Measurements from ENCODE around the gene USP7.
"Not testable (repeated sequence)": the region's sequence is repeated elsewhere in the genome, so short reads cannot be mapped to it uniquely, and the experiment has no call there.

Gene USP7

DNA sequence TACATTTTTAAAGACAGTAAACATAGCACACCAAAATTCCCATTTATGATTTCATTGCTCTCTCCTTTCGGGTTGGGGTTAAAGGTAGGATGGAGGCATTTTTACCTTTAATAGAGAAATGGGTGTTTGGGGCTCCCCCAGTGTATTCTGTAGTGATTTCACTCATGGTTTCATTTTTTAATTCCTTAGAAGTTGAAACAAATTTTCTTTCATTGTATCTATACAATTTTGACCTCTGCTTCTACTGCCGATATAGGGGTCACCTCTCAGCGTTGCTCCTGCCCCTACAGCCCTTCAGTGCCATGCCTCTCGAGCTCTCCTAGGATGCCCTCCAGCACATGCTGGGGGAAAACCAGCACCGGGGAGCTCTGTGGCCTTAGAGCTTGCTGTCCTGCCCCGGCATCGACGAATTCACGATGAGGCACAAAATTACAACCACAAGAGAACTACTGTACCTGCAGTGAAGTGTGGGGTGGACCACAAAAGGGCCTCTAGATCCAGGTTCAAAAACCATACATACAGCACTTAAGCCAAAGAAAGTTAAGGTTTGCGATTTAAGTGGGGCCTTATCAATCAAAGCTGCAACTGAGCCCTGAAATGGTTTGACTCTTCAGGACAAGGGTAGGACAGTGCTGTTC is 42.2 kb downstream of the USP7 start:
- no peak for DNase-seq

GRCh38 chr16:8920645-8921346 is 42.9 kb downstream of the USP7 start:
- no peak for DNase-seq

GRCh38 chr16:8919934-8920462 is 43.7 kb downstream of the USP7 start:
- peak; percentile 83 for DNase-seq

DNA sequence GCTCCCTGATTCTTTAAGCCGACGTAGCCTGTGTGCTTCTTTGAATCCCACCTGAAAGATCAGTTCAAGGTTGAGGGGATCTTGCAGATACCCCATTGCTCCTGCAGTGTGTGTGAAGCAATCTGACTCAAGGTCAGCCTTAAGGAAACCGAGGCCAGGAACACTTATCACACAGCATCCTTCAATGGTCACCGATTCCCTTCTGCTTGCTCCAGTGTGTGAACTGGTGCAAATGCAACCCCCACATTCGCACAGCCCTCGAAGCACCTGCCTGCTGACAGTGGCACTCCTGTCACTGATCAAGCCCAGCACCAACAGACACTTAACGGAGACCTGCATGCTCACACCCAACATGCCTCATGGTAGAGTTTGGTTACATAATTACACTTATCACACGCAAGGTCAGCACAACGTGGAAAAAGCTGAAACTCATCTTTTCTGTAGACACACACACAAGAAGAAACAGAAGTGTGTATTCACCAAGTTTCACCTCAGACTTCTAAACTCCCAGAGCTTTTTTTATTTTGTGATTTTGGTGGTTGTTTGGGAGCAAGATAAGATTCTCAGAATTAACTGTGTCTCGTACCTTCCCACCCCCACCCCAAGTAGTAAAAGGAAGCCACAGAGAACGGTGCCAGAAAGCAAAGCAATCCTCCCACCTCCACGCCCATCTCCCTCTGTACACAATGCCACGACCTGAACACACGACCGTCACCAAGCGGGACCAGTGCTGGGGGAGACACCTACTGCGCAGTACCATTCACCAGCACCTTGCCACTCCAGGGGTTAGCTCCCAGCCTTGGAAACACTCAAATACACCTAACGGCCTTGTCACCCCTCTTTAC is 44.4 kb downstream of the USP7 start:
- DNase-seq: no peak

- DNase-seq: not testable (repeated sequence)
These were observed 46.4 kb downstream of the USP7 start for GRCh38 chr16:8917336-8917735.

DNA sequence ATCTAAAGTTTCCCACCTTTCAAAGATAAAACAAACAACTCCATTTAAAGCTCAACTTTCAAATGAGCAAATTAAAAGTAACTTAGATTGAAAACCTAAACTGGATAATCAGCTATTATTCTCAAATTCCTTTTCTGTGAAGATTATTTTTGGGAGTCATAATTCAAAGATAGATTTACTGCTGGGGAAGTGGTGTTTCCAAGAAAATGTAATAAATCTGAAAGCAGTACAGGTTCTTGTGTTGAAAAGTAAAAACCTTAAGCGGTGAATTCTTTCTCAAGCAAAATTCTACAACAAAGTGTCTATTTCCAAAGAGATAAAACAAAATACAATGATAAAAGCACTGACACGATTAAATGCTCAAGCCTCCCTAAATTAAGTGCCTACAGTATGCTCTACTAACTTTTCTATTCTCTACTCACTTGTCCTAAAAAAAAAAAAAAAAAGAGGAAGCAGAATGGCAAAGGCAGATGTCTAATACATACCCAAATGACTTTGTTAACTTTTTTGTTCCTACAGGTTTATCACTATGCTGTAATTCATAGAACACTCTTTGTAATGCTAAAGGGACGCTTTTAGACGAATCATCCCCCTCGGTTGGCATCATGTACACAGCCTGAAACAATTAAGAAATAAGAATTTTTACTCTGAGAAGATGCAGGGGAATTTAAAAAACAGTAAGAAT is 47.0 kb downstream of the USP7 start:
- DNase-seq: no peak

GRCh38 chr16:8915722-8916301 is 47.9 kb downstream of the USP7 start:
- peak; percentile 59 for DNase-seq

DNA sequence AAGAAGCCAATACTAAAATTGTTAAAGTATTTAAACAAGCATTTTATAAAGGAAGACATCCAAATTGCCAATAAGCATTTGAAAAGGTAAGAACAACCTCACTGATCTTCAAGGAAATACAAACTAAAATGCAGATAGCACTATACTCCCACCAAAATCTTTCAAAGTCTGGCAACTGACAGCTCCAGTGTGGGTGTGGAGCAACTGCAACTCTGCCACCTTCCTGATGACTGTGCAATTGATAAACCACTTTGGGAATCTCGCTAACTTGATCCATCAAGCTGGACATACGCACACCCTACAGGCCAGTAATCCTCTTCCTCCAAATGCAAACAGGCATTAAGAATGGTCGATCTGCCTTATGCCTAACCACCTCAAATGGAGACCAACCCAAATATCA is 49.6 kb downstream of the USP7 start:
- DNase-seq: no peak

GRCh38 chr16:8912793-8913192 is 50.9 kb downstream of the USP7 start:
- DNase-seq: no peak

GRCh38 chr16:8910811-8911210 is 52.9 kb downstream of the USP7 start:
- DNase-seq: no peak

GRCh38 chr16:8908810-8909468 is 54.8 kb downstream of the USP7 start:
- no peak for DNase-seq

- DNase-seq: no peak
These were observed 56.6 kb downstream of the USP7 start for GRCh38 chr16:8907096-8907495.

DNA sequence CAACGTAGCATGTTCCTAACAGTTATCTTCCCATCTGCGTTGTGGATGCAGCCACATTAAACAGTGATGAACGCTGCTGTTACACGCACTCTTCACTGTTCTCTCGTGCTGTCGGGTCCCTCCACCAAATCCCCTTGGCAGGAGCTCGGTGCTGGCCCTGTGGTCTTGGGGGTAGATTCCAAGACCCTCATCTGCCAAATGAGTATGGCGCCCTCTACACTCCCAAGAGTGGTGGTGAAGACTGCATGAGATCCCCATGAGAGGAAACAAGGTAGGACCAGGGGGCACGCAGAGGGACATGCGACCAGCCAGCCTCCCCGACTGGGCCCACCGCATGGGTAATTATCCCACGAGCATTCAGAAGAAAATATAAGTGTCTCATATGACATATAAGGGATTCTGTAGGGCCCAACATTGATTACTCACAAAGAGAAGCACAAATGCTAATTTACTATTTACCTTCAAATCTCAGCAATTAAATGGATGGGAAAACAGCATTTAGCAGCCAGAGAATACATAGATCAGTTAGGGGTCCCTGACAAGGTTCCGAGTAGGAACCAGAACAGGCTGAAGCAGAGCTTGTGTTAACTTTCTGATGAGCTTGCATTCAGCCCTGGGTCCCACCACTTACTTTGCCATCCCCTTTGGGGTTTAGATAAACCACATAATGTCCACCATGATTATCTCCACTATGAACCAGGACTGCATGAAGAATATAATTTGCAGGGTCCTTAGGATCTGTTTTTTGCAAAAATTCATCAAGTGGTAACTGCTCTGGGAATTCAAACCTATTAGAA is 57.7 kb downstream of the USP7 start:
- no peak for DNase-seq

DNA sequence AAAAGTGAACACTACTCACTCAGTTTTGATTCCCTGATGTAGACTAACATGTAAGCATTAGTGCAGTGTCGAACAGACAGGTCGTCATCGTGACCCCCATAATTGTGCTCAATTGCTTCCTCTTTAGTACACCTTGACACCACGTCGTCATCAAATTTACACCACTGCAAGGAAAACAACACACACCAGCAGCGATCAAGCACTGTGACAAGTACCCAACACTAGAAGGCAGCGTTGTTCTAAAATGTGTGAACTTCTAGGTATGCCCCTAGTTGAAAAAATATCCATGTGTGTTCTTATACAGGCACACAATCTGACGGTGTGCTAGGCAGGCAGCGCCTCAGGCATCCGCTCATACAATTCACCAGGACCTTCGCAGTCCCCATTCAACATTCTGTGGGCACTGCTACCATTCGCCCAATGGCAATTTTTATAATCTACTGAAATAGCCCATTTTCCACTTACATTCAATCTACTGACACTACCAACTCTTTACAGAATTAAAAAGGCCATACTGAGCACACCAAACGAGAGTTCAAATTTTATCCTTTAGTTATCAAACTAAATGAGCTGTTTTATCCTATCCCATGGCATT is 58.4 kb downstream of the USP7 start:
- DNase-seq: peak; percentile 53

DNA sequence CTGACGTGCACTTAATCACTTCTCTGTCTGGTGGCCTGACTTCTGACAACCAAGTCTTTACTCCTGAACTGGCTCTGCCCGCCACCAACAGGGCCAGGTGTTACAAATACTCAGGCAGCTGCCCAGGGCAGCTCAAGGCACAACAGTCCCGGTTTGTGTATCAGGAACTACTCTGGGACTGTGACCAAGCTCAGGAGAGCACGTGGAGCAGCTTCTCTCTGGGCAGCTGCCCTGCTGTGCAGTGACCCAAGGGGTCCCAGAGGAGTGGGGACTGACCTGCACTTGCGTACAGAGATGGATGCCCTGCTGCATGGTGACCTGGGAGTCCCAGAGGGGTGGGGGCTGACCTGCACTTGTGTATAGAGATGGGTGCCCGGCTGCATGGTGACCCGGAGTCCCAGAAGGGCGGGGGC is 59.7 kb downstream of the USP7 start:
- DNase-seq: no peak

- DNase-seq: no peak
These were observed 60.7 kb downstream of the USP7 start for GRCh38 chr16:8903004-8903403.

DNA sequence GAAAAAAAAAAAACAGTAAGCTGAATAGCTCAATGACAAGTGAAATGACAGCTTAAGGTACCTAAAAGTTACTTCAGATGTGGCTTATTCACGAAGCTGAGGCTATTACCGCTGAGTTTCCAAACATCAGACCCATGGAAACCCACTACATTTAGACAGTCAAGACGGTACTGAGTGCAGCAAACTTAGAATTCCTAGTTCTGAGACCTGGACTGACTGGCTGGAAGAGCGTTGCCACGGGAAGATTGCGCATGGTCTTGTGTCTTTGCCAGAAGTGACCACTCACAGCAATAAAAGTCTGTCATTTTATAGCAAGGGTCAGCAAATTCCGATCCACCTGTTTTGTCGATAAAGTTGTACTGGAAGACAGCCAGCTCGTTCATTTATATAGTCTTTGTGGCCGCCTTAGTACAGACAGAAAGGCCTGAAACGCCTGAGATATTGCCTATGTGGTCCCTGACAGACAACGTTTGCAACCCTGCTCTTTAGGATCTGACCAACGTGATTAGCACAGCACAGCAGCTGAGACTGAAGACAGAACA is 62.3 kb downstream of the USP7 start:
- DNase-seq: no peak

DNA sequence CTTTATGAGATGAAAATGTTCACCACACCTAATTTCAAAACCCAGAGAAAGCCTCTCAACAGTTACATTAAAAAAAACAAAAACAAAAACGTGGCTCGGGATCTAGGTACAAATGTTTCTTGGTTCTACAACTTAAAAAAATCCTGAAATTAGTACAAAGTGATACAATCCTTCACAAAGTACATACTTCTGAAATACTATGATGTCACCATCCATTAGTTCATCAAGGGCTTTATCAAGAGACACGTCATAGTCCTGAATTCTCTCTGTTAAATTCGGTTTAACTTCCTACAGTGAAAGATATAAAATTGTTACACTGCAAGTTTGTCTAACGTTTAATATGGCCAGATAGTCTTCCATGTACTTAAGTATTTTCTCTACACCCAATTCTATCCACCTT is 63.4 kb downstream of the USP7 start:
- no peak for DNase-seq

DNA sequence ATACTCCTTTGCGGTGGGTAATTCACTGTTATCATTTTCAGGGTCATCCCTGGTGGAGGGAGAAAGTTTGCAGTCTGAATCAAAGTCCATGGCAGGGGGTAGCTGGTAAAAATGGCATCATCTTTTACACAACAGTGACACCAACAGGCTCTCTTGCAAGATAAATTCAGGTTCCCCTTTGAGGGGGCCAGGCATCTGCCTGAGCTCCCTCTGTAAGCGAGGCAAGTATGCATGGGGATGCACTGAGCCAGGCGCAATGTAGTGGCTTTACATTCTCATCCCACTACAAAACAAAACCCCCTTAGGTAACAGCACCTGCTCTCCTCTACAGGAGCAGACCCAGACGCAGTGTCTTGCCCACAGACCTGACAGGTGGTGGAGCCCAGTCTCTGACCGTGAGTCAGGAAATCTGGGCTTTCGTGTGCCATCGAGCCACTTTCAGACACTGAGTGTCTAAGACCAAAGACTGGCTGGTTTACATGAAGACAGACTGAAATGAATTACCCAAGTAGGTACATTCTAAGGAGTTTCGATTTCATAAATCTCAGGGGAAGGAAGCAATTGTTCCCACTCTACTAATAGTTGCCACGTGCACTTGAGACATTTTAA is 63.9 kb downstream of the USP7 start:
- no peak for DNase-seq
